ENCODE measurements around the gene ITPRIP. TPM values are rescaled to one million over a fixed set of nuclear protein-coding genes. Genes with fewer than 3 reads are reported as not detected.

ITPRIP gene
- total RNA-seq, 1 experiment from 2014 or later: 12.0 TPM

- H3K4me1 ChIP-seq (ENCODE audit: control insufficient read depth in 1 of 2, insufficient read depth in 2 of 2, low read length in 2 of 2): no peaks in the 10 kb centered on the region
- H3K4me2 ChIP-seq (ENCODE audit: low read length): no peak overlapping the region
- POLR2A ChIA-PET: no interaction called here
- no peaks in the 10 kb centered on the region for H3K36me3 ChIP-seq (ENCODE audit: control insufficient read depth in 1 of 2, insufficient read depth in 2 of 2, low read length in 2 of 2)
- H3K9ac ChIP-seq (ENCODE audit: low read length): no peak overlapping the region
- H3K9me2 ChIP-seq (ENCODE audit: insufficient read depth): no peaks in the 10 kb centered on the region
- no peak overlapping the region for H3K4me3 ChIP-seq (replicated peaks in 1 of 2; ENCODE audit: low read depth in 1 of 2, low read length in 2 of 2)
- H3K9me3 ChIP-seq (ENCODE audit: control insufficient read depth in 1 of 2, insufficient read depth in 1 of 2, low read depth in 1 of 2, low read length in 2 of 2): 0 out of 4 replicates have a peak, but pooled peaks cover 0 to 4% of the 10 kb centered on the region in 2 experiments
- DNase-seq (ENCODE audit: low read depth, low spot score) (no peak), ATAC-seq (no peak)
- intact Hi-C loops (cut with micrococcal nuclease): no loop called here
- BruUV-seq (replicated peaks): no TSS peak
- RAD21 ChIA-PET (ENCODE audit: low non-redundant PET in 1 of 2, low total read pairs in 2 of 2, uncharacterized antibody in 2 of 2, unreplicated experiment in 2 of 2): no interaction called here
- TF ChIP-seq CEBPB (IDR thresholded peaks at IDR 0.05; ENCODE audit: low read depth): no peak
- CTCF ChIA-PET: interaction anchor here (1.1 kb wide), 1 partner anchor 255 kb away, joined by 5 read pairs; no protein-coding TSS in a partner anchor
- H4K20me1 ChIP-seq (ENCODE audit: insufficient read depth): no peaks in the 10 kb centered on the region
- no peaks in the 10 kb centered on the region for H3K79me2 ChIP-seq (ENCODE audit: insufficient read depth, low read length)
- no peak overlapping the region for H2AFZ ChIP-seq (ENCODE audit: low read depth, low read length, poor library complexity, severe bottlenecking)
- H3K27ac ChIP-seq (ENCODE audit: low read depth, low read length): no peak overlapping the region
- H3K27me3 ChIP-seq (ENCODE audit: insufficient read depth, low read length): peaks cover 57% of the 10 kb centered on the region
Observed at GRCh38 chr10:104367904-104368303, 29.6 kb upstream of the ITPRIP start.

GRCh38 chr10:104359811-104360210, 21.5 kb upstream of the ITPRIP start:
- no TSS peak for BruUV-seq (replicated peaks)
- Histone ChIP-seq H3K36me3 (ENCODE audit: control insufficient read depth in 1 of 2, insufficient read depth in 2 of 2, low read length in 2 of 2) (no peaks in the 10 kb centered on the region), H3K27ac (ENCODE audit: low read depth, low read length) (no peak overlapping the region), H4K20me1 (ENCODE audit: insufficient read depth) (no peaks in the 10 kb centered on the region), H3K4me1 (ENCODE audit: control insufficient read depth in 1 of 2, insufficient read depth in 2 of 2, low read length in 2 of 2) (no peaks in the 10 kb centered on the region), H3K79me2 (ENCODE audit: insufficient read depth, low read length) (no peaks in the 10 kb centered on the region), H2AFZ (ENCODE audit: low read depth, low read length, poor library complexity, severe bottlenecking) (no peak overlapping the region), H3K9me2 (ENCODE audit: insufficient read depth) (no peaks in the 10 kb centered on the region), H3K27me3 (ENCODE audit: insufficient read depth, low read length) (peaks cover 24% of the 10 kb centered on the region), H3K9ac (ENCODE audit: low read length) (no peak overlapping the region), H3K9me3 (ENCODE audit: control insufficient read depth in 1 of 2, insufficient read depth in 1 of 2, low read depth in 1 of 2, low read length in 2 of 2) (no peaks in the 10 kb centered on the region), H3K4me3 (replicated peaks in 1 of 2; ENCODE audit: low read depth in 1 of 2, low read length in 2 of 2) (no peak overlapping the region), H3K4me2 (ENCODE audit: low read length) (no peak overlapping the region)
- RAD21 ChIA-PET (ENCODE audit: low non-redundant PET in 1 of 2, low total read pairs in 2 of 2, uncharacterized antibody in 2 of 2, unreplicated experiment in 2 of 2): no interaction called here
- no peak for DNase-seq (ENCODE audit: low read depth, low spot score)
- TF ChIP-seq EGR1 (IDR thresholded peaks at IDR 0.05; ENCODE audit: low read depth) (no peak), CEBPB (IDR thresholded peaks at IDR 0.05; ENCODE audit: low read depth) (no peak), REST (IDR thresholded peaks at IDR 0.05; ENCODE audit: low read depth) (no peak), EZH2phosphoT487 (IDR thresholded peaks at IDR 0.05; ENCODE audit: borderline replicate concordance) (no peak), ZNF274 (IDR thresholded peaks at IDR 0.05; ENCODE audit: low read depth, low read length) (no peak), SIN3A (IDR thresholded peaks at IDR 0.05; ENCODE audit: low read depth) (no peak), FOSL1 (IDR thresholded peaks at IDR 0.05; ENCODE audit: low read depth) (no peak), YY1 (IDR thresholded peaks at IDR 0.05; ENCODE audit: extremely low read depth, insufficient replicate concordance, low read depth, low read length) (no peak), ZBTB33 (IDR thresholded peaks at IDR 0.05; ENCODE audit: extremely low read depth, insufficient replicate concordance, low read length) (no peak), POLR2AphosphoS5 (IDR thresholded peaks at IDR 0.05; ENCODE audit: low read depth, low read length) (no peak), SRF (IDR thresholded peaks at IDR 0.05; ENCODE audit: low read depth) (no peak), RAD21 (IDR thresholded peaks at IDR 0.05; ENCODE audit: low read depth) (no peak)
- TF ChIP-seq, protein P1, sequence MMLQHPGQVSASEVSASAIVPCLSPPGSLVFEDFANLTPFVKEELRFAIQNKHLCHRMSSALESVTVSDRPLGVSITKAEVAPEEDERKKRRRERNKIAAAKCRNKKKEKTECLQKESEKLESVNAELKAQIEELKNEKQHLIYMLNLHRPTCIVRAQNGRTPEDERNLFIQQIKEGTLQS (IDR thresholded peaks at IDR 0.05): no peak
- intact Hi-C loops (cut with micrococcal nuclease): no loop called here
- CTCF ChIA-PET: no interaction called here
- POLR2A ChIA-PET: no interaction called here
- no peak for ATAC-seq

All from HCT116 (cell line).